HPDE6-E6E7 (cell line): ENCODE measurements around the gene PITPNC1.

Experiments
- DNase-seq: peaks from one replicate; pipeline ENCODE4 v3.0.0; 2011; ENCODE audit warnings: missing footprints; ENCODE audit errors: extremely low spot score

The PITPNC1 gene

DNA sequence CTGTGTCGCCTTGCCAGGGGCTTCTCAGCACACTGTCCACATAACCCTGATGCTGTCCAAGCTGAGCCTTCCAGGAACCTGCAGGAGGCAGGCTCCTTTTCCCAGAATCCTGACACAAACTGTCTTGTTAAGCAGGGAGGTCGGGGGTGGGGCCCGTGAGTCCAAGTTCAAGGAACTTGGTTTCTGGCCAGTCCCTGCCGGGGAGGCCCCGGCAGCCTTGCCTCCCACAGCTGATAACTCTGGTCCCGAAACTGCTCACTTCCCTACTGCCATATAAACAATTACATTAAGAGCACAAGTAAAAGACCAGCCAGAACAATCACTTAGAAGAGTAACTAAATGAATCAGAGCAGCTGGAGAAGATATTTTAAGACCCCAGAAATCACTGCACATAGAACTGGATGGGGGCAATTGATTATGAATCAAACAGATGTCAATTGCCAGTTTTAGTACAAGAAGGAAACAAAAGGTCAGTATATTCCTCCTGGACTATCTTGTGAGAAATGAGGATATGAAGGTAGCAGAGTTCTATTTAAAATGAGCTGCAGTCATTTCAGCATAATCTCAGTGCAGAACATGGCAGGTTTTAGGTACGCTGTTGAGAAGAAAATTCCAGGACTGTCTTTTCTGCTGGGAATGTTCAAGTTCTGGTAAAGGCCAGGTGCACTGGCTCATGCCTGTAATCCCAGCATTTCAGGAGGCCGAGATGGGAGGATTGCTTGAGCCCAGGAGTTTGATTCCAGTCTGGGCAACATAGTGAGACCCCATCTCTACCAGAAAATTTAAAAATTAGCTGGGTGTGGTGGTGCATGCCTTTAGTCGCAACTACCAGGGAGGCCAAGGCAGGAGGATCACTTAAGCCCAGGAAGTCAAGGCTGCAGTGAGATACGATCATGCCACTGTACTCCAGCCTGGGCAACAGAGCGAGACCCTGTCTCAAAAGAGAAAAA is 169.8 kb downstream of the PITPNC1 start:
- DNase-seq, result no peak

- no peak for DNase-seq
Observed at GRCh38 chr17:67548693-67549092, 171.6 kb downstream of the PITPNC1 start.

GRCh38 chr17:67549820-67550219 is 172.7 kb downstream of the PITPNC1 start:
- DNase-seq, result no peak

GRCh38 chr17:67554634-67555033 is 177.6 kb downstream of the PITPNC1 start:
- no peak for DNase-seq

DNA sequence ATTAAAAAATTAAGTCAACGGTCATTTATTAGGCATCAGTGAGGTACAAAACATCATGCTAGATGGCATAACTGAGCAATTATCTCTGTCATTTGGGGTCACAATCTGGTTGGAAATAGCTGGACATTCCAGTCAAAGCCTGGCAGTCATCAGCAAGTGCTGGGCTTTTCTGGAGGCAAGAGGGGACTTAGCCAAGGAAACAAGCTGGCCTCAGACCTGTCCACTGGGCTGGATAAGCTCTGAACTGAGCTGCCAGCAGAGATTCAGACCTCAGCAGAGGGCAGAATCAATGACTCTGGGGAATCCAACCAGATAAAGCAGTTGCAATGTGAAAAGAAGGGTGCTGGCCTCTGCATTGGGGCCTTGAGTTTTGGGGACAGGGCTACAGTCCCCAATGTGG is 178.8 kb downstream of the PITPNC1 start:
- DNase-seq, result no peak

- DNase-seq, result no peak
Observed at GRCh38 chr17:67557052-67557845, 180.2 kb downstream of the PITPNC1 start.

- DNase-seq, result no peak
Observed at GRCh38 chr17:67557921-67558320, 180.8 kb downstream of the PITPNC1 start.

DNA sequence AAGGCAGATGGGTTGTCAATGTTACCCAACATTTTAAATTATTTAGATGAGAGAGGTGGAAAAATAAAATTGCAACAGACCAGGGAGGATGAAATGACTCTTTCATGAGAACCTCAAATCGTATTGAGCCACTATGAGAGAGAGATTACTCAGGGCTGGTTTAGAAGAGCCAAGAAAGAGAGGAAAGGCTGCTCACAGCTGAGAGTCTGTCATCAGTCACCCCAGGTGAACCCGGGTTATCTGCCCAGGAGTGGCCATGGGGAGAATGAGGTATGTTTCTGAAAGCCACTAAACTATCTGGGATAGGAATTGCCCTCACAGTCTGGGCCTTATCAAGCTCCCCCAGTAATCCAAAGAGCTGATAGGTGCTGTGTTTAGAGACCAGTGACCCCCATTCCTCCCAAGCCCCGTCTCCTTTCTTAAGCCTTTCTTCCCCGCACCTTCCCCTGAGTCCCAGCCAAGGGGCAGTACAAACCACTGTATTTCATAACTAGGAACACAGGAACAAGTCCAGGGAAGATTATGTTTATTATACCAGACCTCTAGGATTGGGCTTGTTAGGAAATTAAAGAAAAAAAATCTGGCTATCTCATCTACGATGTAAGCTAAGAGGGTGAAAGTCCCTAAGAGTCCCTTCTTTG is 181.8 kb downstream of the PITPNC1 start:
- no peak for DNase-seq

GRCh38 chr17:67559381-67559966 is 182.4 kb downstream of the PITPNC1 start:
- DNase-seq, result no peak

DNA sequence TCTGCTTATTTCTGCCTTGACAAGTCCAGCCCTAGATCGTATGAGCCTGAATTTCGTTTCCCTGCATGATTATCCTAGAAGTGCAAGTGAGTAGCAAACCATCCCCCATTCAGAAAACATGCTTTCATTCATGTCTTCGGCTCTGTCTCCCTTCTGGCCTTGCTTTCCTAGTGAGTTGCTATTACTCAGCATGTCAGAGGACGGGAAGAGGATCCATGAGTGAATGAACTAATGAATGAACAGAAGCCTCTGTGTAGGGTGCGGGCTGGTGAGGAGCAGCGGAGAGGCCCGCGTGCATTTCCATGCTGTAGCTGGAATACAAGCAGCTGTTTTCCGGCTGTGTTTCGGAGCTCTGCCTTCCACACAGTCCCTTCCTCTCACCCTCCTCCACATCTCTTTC is 184.9 kb downstream of the PITPNC1 start:
- DNase-seq, result no peak

GRCh38 chr17:67563692-67564228 is 186.7 kb downstream of the PITPNC1 start:
- no peak for DNase-seq

DNA sequence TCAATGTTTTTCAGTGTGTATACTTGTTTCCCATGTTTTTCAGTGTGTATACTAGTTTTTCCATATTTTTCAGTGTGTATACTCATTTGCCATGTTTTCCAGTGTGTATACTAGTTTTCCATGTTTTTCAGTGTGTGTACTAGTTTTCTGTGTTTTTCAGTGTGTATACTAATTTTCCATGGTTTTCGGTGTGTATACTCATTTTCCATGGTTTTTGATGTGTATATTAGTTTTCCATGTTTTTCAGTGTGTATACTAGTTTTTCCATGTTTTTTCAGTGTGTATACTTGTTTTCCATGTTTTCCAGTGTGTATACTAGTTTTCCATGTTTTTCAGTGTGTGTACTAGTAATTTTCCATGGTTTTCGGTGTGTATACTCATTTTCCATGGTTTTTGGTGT is 188.0 kb downstream of the PITPNC1 start:
- DNase-seq, result no peak

DNA sequence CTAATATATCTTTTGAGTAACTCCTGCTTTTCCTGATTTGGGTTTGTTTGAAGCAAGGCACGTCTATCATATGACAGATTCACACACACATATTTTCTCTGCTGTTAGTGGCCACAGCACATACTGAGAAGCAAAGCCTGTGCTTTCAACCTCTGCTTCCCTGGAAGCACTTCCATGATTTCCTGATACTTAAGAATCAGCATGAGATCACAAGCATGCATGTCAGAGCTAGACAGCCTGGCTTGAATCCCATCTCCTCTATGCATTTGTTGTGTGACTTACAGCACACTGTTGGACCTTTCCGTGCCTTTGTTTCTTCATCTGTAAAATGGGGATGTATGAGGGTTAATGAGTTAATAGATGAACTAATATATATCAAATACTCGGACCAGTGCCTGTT is 189.6 kb downstream of the PITPNC1 start:
- DNase-seq, result no peak

DNA sequence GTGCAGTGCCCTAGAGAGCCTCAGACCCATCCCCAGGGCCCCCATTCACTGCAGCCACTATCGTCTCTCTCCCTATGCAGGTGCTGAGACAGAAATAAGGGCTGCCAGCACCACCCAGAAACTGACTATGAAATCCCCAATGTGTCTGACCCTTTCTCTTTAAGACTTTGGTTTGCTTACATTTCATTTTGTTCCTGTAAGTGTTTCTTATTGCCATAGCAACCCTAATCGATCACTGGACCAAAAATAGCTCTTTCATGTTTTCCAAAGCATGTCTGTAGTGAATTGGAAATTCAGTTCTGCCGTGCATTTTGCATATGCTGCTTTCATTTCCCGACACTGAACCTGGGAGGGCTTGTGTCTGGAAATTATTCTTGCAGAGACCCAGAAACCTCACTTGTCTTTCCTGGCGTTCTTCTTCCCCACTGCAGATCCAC is 192.0 kb downstream of the PITPNC1 start:
- no peak for DNase-seq

GRCh38 chr17:67569873-67570272 is 192.8 kb downstream of the PITPNC1 start:
- no peak for DNase-seq

- no peak for DNase-seq
Observed at GRCh38 chr17:67570797-67571196, 193.7 kb downstream of the PITPNC1 start.

- DNase-seq, result no peak
Observed at GRCh38 chr17:67571478-67571877, 194.4 kb downstream of the PITPNC1 start.

- DNase-seq, result no peak
Observed at GRCh38 chr17:67573987-67574657, 197.0 kb downstream of the PITPNC1 start.

- no peak for DNase-seq
Observed at GRCh38 chr17:67574658-67575293, 197.7 kb downstream of the PITPNC1 start.

DNA sequence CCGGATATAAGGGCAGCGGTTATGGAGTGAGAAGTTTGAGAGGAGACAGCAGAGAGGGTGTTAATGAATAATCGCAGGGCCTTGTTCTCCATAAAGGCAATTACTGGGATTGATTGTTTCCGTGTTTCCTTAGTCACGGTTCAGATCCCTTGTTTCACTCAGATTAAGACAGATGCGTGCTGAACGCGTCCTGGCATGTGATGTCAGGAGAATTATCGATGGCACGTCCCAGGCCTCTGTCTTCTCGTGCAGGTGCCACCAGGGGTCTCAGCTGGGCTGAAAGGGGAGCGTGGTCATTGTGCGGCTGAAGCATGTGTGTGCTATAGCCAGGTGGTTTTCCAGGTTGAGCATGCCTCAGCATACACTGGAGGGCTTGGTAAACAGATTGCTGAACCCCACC is 198.2 kb downstream of the PITPNC1 start:
- DNase-seq, result no peak
